Fibroblast of villous mesenchyme (primary cell): ENCODE data around the gene MACROD2. TPM values are rescaled to one million over a fixed set of nuclear protein-coding genes. Genes with fewer than 3 reads are reported as not detected.

Experiments
- DNase-seq: peaks from one replicate; pipeline ENCODE4 v3.0.0-alpha.2; 2010; ENCODE audit warnings: low read depth
- H3K4me3 ChIP-seq: 2 replicates; pipeline ENCODE4 v1.5.1; 2011; ENCODE audit warnings: low read depth, mild to moderate bottlenecking, low read length
- total RNA-seq: library from RNA; depleted of rRNA; stranded (reverse); fragments of >200 nt; gene quantifications from 2 replicates; pipeline ENCODE4 v1.2.3, GENCODE V29; 2012
- TF ChIP-seq, protein P1 (sequence below): IDR thresholded peaks from 2 replicates; pipeline ENCODE4 v1.5.1; 2012; ENCODE audit warnings: low read depth, mild to moderate bottlenecking, low read length; ENCODE audit not compliant: insufficient read depth

MACROD2 gene
- total RNA-seq, 1 donor = 1.7 TPM

DNA sequence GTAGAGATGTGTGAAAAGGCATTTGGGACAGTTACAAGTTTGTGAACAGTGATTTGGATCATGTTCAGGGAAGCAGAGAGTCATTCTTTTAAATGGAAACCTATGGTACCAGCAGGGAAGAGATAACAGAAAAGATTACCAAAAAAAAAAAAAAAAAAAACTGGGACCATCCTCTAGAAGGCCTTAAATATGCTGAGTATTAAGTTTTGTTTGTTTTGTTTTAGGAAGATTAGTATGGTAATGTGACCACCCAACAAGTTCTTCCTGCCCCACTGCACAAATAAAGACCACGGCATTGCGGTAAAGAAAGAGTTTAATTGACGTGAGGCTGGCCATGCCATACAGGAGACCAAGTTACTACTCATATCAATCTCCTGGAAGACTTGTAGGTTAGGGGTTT is 1631.8 kb downstream of the MACROD2 start:
- TF ChIP-seq, protein P1, sequence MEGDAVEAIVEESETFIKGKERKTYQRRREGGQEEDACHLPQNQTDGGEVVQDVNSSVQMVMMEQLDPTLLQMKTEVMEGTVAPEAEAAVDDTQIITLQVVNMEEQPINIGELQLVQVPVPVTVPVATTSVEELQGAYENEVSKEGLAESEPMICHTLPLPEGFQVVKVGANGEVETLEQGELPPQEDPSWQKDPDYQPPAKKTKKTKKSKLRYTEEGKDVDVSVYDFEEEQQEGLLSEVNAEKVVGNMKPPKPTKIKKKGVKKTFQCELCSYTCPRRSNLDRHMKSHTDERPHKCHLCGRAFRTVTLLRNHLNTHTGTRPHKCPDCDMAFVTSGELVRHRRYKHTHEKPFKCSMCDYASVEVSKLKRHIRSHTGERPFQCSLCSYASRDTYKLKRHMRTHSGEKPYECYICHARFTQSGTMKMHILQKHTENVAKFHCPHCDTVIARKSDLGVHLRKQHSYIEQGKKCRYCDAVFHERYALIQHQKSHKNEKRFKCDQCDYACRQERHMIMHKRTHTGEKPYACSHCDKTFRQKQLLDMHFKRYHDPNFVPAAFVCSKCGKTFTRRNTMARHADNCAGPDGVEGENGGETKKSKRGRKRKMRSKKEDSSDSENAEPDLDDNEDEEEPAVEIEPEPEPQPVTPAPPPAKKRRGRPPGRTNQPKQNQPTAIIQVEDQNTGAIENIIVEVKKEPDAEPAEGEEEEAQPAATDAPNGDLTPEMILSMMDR = no peak

DNA sequence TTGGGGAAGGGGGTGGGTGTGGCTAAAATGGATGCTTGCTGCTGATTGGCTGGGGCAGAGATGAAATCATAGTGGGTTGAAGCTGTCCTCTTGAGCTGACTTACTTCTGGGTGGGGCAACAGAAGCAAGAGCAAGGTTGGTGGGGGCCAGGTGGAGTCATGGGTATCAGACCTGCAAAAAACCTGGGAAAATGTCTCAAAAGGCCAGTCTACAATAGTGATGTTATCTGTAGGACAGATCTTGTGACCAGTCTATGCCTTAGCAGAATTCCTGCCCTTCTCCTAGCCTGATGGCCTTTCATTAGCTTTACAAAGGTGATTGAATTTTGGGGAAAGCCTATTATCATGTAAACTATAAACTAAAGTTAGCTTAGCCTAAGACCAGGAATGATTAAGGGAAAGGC is 1632.2 kb downstream of the MACROD2 start:
- TF ChIP-seq, protein P1 = no peak
- no peak overlapping the region for H3K4me3 ChIP-seq
- no peak for DNase-seq

More for the DNA sequence above, 1631.8 kb downstream of the MACROD2 start:
- no peak for DNase-seq
- no peak overlapping the region for H3K4me3 ChIP-seq

DNA sequence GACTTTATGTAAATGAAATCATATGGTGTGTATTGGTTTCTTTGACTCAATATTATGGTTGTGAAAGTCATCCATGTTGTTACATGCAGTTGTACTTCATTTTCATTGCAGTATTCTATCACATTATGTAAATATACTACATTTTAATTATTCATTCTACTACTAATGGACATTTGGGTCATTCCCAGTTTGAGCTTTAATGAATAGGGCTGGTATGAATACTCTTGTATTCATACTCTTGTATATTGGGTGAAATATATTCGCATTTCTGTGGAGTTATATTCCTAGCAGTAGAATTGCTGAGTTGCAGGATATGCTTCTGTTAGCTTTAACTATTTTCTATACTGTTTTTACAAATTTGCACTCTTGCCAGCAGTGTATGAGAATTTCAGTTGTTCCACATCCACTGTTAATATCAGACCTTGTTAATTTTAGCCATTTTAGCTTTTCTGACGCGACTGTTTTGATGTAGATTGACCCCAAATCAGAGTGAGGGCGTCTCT is 1633.6 kb downstream of the MACROD2 start:
- TF ChIP-seq, protein P1 = no peak
- H3K4me3 ChIP-seq = no peak overlapping the region
- no peak for DNase-seq

DNA sequence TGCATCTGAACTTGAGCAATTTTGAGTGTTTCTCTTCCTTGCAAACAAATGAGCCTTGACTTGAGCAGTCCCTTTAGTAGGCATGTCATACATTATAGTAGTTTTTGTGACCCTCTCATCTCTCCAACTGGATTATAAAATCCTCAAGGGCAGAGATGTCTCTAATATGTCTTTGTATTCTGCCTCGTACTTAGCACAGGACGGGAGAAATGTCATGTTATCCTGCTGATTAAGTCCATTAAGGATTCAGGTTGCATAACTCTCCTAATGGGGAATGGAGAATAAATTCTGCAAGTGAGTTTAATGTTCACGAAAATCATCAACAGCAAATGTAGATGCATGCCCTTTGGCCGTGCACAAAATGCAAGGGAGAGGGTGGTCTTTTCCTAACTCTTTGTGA is 1635.0 kb downstream of the MACROD2 start:
- TF ChIP-seq, protein P1 = no peak
- no peak for DNase-seq
- no peak overlapping the region for H3K4me3 ChIP-seq

DNA sequence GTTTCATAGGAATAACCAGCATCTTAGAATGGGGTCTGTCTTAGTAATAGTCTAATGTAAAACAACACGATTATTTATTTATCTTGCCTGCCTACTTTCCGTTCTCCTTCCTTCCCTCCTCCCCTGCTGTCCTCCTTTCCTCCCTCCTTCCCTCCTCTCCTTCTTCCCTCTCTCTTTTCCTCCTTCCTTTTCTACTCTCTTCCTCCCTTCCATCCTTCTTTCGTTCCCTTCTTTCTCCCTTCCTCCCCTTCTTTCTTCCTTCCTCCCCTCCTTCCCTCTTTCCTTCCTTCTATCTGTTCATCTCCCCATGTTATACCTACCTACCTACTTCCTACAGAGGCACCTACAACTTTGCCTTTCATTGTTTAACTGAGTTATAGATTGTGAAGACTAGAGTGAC is 1637.4 kb downstream of the MACROD2 start:
- DNase-seq = no peak
- TF ChIP-seq, protein P1 = no peak

DNA sequence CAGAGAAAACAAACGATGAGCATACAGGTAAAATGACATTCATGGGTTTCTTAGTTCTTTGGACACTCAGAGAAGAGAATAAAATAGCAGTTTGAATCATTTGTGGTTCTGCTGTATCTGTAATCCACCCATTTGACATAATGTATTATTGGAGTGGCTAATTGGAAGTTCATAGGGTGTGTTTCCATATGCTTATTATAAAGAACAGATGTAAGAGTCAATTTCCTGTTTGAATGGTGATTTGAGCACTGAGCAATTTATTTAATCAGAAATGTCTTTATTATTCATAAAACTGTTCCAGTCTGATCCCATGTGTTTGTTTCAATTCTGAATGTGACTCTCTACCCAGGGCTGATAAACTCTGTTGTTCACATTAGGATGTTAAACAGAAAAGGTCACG is 1638.8 kb downstream of the MACROD2 start:
- no peak for DNase-seq
- H3K4me3 ChIP-seq = no peak overlapping the region
- TF ChIP-seq, protein P1 = no peak

More for the DNA sequence above, 1637.4 kb downstream of the MACROD2 start:
- no peak overlapping the region for H3K4me3 ChIP-seq

DNA sequence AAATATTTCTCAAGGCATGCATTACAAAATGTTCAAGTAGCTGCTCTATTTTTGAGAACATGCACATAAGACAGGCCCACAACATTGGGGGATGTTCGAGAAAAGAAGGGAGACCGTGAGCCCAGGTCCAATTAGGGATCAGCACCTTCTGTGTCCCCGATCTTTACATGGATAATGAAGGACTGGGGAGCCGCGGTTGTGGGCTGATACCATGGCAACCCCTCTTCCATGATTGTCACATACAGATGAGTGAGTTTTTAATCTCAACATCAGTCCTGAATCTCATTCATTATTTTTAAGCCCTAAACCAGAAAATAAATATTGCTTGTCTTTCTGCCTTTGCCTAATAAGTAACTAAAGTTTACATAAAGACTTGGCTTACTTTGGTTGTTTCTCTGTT is 1642.2 kb downstream of the MACROD2 start:
- no peak for DNase-seq
- TF ChIP-seq, protein P1 = no peak
- no peak overlapping the region for H3K4me3 ChIP-seq
